GM18517 (cell line): ENCODE data around the gene ANLN.
"Not testable (repeated sequence)": the region's sequence is repeated elsewhere in the genome, so short reads cannot be mapped to it uniquely, and the experiment has no call there.

Experiments
- ATAC-seq: cut with Tn5 transposase; IDR thresholded peaks from one replicate; pipeline ENCODE4 v1.9.1; 2021; ENCODE audit warnings: mild to moderate bottlenecking, moderate library complexity; ENCODE audit not compliant: unreplicated experiment

Gene ANLN

GRCh38 chr7:36497176-36497575, 107.5 kb downstream of the ANLN start:
- ATAC-seq = not testable (repeated sequence)

GRCh38 chr7:36497775-36498174, 108.1 kb downstream of the ANLN start:
- no peak for ATAC-seq
